Tibial nerve (tissue), 4 donors: Measurements from ENCODE around the gene FAM219A. TPM values are rescaled to one million over a fixed set of nuclear protein-coding genes. Genes with fewer than 3 reads are reported as not detected.

Experiments
- DNase-seq, 2 donors: peaks; one replicate each; pipeline ENCODE4 v3.0.0-alpha.2; 2019; ENCODE audit warnings: low spot score in 2 of 2
- H3K27ac ChIP-seq, 4 donors: fragments of 200-600 bp; sonication (generic) in 3 of 4; one replicate each; pipeline ENCODE4 v1.5.1; 2017 to 2019; ENCODE audit warnings: mild to moderate bottlenecking in 1 of 4
- H3K27me3 ChIP-seq, 2 donors: fragments of 200-600 bp; sonication (generic) in 1 of 2; one replicate each; pipeline versions ENCODE4 v1.5.1 to v1.6.0; 2017 to 2019
- H3K36me3 ChIP-seq, 3 donors: fragments of 200-600 bp; sonication (generic); one replicate each; pipeline ENCODE4 v1.5.1; 2018 to 2019
- H3K4me1 ChIP-seq, 4 donors: fragments of 200-600 bp; sonication (generic) in 3 of 4; one replicate each; pipeline ENCODE4 v1.5.1; 2017 to 2019
- H3K4me3 ChIP-seq, 4 donors: fragments of 200-600 bp; sonication (generic) in 3 of 4; one replicate each; pipeline ENCODE4 v1.5.1; 2017 to 2019; ENCODE audit warnings: mild to moderate bottlenecking in 1 of 4, moderate library complexity in 1 of 4
- H3K9me3 ChIP-seq, 4 donors: fragments of 200-600 bp; sonication (generic) in 3 of 4; one replicate each; pipeline ENCODE4 v1.5.1; 2017 to 2019
- EP300 ChIP-seq, 2 donors: sonication (generic); formaldehyde crosslinking; IDR thresholded peaks; one replicate each; pipeline ENCODE4 v1.6.1; 2017; ENCODE audit warnings: antibody characterized with exemption in 2 of 2, mild to moderate bottlenecking in 1 of 2
- POLR2A ChIP-seq, 2 donors: fragments of 450-650 bp; IDR thresholded peaks; one replicate each; pipeline ENCODE4 v1.6.1; 2017; ENCODE audit warnings: antibody characterized with exemption in 2 of 2, mild to moderate bottlenecking in 2 of 2, moderate library complexity in 2 of 2
- WGBS, 2 donors: methylation state at CpG; one replicate each; pipeline ENCODE4 v1.1.5; 2018; 5-methylcytosine and 5-hydroxymethylcytosine counted together
- total RNA-seq, 4 donors: library from RNA; depleted of rRNA; stranded (reverse); fragments of >200 nt; gene quantifications; one replicate each; pipeline ENCODE4 v1.1.0, GENCODE V29; 2016
- TF ChIP-seq, protein P1 (sequence below), 5 experiments: fragments of 200-600 bp in 3 of 5; fragments of 450-650 bp in 2 of 5; sonication (generic) in 3 of 5; IDR thresholded peaks; one replicate each; pipeline ENCODE4 v1.5.1; 2016 to 2019; ENCODE audit warnings: antibody characterized with exemption in 5 of 5, mild to moderate bottlenecking in 3 of 5, moderate library complexity in 2 of 5

FAM219A gene
- total RNA-seq, 4 donors from 2014 or later = 8.5 to 15.6 (median 13.6) TPM

DNA sequence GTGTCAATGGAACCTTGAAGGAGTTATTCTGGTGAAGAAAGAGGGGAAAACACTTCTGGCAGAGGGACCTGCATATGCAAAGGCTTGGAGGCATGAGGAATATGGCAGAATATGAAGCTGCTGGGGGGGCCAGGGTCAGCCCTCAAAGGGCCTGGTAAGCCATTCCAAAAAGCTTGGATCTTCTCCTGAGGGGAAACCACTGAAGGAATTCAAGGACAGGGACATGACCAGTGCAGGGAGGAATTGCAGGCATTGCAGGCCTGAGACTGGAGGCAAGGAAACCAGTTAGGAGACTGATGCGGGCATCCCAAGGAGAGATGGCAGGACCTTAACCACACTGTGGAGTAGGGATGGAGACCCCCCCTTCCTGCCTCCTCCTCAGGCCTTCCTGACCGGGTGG lies 43.0 kb upstream of the FAM219A start:
- Histone ChIP-seq H3K4me3 (no peak overlapping the region), H3K4me1 (peaks cover 0 to 51% (median 22%) of the 10 kb centered on the region in 4 donors), H3K9me3 (no peaks in the 10 kb centered on the region), H3K27me3 (no peaks in the 10 kb centered on the region), H3K27ac (peak overlapping the region; percentile 48 to 87 (median 69)), H3K36me3 (no peaks in the 10 kb centered on the region)
- DNase-seq = no peak
- TF ChIP-seq EP300 (IDR thresholded peaks at IDR 0.05) (no peak), POLR2A (IDR thresholded peaks at IDR 0.05) (no peak)
- TF ChIP-seq, protein P1, sequence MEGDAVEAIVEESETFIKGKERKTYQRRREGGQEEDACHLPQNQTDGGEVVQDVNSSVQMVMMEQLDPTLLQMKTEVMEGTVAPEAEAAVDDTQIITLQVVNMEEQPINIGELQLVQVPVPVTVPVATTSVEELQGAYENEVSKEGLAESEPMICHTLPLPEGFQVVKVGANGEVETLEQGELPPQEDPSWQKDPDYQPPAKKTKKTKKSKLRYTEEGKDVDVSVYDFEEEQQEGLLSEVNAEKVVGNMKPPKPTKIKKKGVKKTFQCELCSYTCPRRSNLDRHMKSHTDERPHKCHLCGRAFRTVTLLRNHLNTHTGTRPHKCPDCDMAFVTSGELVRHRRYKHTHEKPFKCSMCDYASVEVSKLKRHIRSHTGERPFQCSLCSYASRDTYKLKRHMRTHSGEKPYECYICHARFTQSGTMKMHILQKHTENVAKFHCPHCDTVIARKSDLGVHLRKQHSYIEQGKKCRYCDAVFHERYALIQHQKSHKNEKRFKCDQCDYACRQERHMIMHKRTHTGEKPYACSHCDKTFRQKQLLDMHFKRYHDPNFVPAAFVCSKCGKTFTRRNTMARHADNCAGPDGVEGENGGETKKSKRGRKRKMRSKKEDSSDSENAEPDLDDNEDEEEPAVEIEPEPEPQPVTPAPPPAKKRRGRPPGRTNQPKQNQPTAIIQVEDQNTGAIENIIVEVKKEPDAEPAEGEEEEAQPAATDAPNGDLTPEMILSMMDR (IDR thresholded peaks at IDR 0.05) = no peak
- 24 to 75% methylated on average over 1 to 2 of the region's 2 CpGs for WGBS, 2 donors

DNA sequence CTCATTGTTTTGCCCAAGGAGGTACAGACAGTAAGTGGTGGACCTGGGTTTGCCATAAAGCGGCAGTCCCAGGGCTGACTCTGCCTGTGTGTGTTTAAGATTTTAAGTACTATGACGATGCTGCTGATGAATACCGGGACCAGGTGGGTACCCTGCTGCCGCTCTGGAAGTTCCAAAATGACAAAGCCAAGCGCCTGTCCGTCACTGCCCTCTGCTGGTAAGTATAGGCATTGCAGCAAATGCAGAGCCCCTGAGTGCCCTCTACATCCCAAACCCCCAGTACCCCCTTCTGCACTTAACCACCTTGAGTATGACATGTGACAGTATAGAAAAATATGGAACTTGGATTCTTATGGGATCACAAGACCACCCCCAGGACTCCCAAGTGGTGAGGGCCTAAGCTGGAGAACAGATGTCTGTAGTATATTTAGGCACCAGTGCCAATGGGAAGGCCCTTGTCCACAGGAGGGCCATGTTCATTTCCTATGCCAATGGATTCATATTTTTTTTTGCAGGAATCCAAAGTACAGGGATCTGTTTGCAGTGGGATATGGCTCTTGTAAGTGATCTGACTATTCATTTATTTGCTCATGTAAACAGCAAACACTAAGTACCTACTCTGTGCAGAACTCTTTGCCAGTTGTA lies 42.4 kb upstream of the FAM219A start:
- peak; percentile 40 to 68 for DNase-seq
- H3K9me3 ChIP-seq = no peaks in the 10 kb centered on the region
- TF ChIP-seq POLR2A (IDR thresholded peaks at IDR 0.05) = no peak
- TF ChIP-seq, protein P1 (IDR thresholded peaks at IDR 0.05) = peak; percentile 90 to 97 (median 96)
- TF ChIP-seq EP300 (IDR thresholded peaks at IDR 0.05) = no peak
- peak overlapping the region in 3 of 4 donors; percentile 48 to 87 (median 85) for H3K27ac ChIP-seq
- no peaks in the 10 kb centered on the region for H3K36me3 ChIP-seq
- peaks cover 0 to 45% (median 20%) of the 10 kb centered on the region in 4 donors for H3K4me1 ChIP-seq
- H3K4me3 ChIP-seq = no peak overlapping the region
- WGBS, 2 donors = 0 to 10% methylated on average over 6 of the region's 6 CpGs
- no peaks in the 10 kb centered on the region for H3K27me3 ChIP-seq

DNA sequence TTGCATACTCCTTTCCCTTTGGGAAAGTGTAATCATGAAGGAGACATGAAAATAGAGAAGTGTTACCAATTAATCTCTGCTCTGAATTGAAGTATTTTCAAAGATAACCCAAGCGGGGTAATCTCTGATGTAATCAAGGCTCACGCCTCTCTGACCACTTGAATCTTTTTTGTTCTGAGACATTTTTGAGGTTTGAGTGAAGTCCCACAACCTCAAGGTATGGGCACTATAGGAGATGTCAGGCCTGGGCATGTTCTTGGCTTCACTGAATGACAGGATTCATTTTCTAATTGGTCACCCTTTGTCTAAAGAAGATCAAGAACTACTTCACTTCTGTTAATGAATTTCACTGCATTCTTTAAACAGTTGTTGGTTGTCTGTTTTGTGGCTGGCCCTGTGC lies 40.7 kb upstream of the FAM219A start:
- WGBS, 2 donors = 88 to 91% methylated on average over 2 of the region's 2 CpGs
- no peak overlapping the region for H3K27ac ChIP-seq
- H3K9me3 ChIP-seq = no peaks in the 10 kb centered on the region
- no peak for DNase-seq
- H3K27me3 ChIP-seq = no peaks in the 10 kb centered on the region
- H3K4me1 ChIP-seq = peaks cover 0 to 37% (median 19%) of the 10 kb centered on the region in 4 donors
- TF ChIP-seq, protein P1 (IDR thresholded peaks at IDR 0.05) = no peak
- no peak for TF ChIP-seq EP300 (IDR thresholded peaks at IDR 0.05)
- no peak for TF ChIP-seq POLR2A (IDR thresholded peaks at IDR 0.05)
- H3K36me3 ChIP-seq = no peaks in the 10 kb centered on the region
- H3K4me3 ChIP-seq = no peak overlapping the region

DNA sequence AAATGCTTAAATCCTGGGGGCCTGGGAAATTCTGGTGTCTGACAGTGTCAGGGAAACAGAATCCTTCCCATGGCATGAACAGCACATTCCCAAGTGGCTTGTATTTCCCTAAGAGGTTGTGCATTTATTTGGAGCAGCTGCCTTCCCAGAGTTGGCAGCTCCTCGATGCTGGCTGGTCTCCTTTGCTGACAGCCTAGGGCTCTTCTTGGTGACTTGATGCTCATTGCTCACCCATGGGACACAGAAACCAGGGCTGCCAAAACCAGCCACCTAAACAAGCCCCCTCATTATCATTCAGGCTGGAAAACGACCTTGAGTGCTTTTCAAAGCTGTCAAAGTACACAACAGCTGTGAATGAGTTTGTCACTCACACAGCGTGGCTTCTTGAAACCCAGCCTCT lies 40.2 kb upstream of the FAM219A start:
- no peaks in the 10 kb centered on the region for H3K9me3 ChIP-seq
- 43 to 57% methylated on average over 3 of the region's 3 CpGs for WGBS, 2 donors
- H3K36me3 ChIP-seq = no peaks in the 10 kb centered on the region
- DNase-seq = no peak
- no peak for TF ChIP-seq EP300 (IDR thresholded peaks at IDR 0.05)
- TF ChIP-seq, protein P1 (IDR thresholded peaks at IDR 0.05) = no peak
- H3K4me3 ChIP-seq = no peak overlapping the region
- peaks cover 0 to 35% (median 18%) of the 10 kb centered on the region in 4 donors for H3K4me1 ChIP-seq
- no peak overlapping the region for H3K27ac ChIP-seq
- no peaks in the 10 kb centered on the region for H3K27me3 ChIP-seq

DNA sequence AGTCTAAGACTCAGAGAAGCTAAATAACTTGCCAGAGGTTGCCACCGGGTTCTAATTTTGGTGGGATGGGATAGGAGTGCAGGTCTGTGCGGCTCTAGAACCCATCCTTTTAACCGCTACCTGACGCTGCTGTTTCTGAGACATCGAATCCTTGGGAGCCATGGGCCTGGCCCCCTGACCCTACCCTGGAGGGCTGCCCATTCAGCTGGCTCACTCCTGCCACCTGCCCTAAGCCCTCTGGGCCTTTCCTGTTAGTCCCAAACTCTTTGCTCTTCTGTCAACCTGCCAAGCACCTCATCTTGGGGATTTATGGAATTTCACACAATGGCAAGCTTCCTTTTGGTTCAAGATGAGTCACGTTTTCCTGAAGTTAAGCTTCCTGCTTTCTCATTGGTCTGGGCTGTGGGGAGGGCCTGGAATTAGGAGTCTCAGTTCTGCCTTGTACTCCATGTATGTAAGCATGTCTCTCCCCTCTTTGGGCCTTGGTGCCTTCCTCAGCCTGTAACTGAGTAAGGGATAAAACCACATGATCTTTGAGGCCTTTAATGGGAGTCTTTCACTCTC lies 37.9 kb upstream of the FAM219A start:
- TF ChIP-seq EP300 (IDR thresholded peaks at IDR 0.05) (no peak), POLR2A (IDR thresholded peaks at IDR 0.05) (no peak)
- TF ChIP-seq, protein P1 (IDR thresholded peaks at IDR 0.05) = no peak
- Histone ChIP-seq H3K4me3 (no peak overlapping the region), H3K9me3 (no peaks in the 10 kb centered on the region), H3K36me3 (no peaks in the 10 kb centered on the region), H3K4me1 (peaks cover 0 to 12% (median 5%) of the 10 kb centered on the region in 4 donors), H3K27me3 (no peaks in the 10 kb centered on the region), H3K27ac (no peak overlapping the region)
- no peak for DNase-seq
- WGBS, 2 donors = 75 to 81% methylated on average over 6 of the region's 6 CpGs
